ENCODE results near the gene FADS2.

DNA sequence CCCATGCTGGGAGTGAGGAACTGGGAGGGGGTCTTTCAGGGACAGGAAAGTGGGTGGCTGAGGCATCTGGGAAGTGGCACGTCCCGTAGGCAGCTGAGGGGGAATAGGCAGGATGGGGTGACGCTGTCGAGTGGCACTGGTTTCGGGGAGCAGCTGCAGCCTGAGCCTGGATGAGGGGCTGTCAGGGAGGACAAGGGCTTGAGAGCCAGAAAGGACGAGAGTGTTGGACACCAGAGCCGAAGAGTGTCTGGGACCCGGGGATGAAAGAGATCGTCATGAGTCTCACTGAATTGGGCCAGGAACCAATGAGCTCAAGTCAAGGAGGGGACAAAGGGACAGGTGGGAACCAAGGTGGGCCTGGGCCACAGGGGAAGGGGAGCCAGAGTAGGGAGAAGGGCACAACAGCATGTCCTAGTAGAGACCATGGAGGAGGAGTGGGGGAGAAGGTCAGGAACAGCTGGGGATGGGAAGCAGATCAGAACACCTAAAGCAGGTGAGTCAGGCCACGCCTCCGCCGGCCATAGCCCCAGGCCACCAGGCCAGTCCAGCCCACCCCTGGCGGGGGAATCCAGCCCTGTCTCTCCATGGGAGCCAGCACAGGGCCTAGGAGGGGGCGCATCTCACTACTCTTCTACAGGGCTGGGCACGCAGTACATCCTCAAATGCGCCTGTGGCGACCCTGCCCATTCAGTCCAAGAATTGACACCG is 85.0 kb downstream of the FADS2 start:
- TF ChIP-seq, protein P1, sequence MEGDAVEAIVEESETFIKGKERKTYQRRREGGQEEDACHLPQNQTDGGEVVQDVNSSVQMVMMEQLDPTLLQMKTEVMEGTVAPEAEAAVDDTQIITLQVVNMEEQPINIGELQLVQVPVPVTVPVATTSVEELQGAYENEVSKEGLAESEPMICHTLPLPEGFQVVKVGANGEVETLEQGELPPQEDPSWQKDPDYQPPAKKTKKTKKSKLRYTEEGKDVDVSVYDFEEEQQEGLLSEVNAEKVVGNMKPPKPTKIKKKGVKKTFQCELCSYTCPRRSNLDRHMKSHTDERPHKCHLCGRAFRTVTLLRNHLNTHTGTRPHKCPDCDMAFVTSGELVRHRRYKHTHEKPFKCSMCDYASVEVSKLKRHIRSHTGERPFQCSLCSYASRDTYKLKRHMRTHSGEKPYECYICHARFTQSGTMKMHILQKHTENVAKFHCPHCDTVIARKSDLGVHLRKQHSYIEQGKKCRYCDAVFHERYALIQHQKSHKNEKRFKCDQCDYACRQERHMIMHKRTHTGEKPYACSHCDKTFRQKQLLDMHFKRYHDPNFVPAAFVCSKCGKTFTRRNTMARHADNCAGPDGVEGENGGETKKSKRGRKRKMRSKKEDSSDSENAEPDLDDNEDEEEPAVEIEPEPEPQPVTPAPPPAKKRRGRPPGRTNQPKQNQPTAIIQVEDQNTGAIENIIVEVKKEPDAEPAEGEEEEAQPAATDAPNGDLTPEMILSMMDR (IDR thresholded peaks at IDR 0.05; ENCODE audit: poor library complexity), result no peak
- TF ChIP-seq EZH2 (IDR thresholded peaks at IDR 0.05; ENCODE audit: borderline replicate concordance), result no peak
